ENCODE data around the gene HELZ2. TPM values are rescaled to one million over a fixed set of nuclear protein-coding genes. Genes with fewer than 3 reads are reported as not detected.

Gene HELZ2
- total RNA-seq, 1 donor from 2014 or later = 3.7 TPM

DNA sequence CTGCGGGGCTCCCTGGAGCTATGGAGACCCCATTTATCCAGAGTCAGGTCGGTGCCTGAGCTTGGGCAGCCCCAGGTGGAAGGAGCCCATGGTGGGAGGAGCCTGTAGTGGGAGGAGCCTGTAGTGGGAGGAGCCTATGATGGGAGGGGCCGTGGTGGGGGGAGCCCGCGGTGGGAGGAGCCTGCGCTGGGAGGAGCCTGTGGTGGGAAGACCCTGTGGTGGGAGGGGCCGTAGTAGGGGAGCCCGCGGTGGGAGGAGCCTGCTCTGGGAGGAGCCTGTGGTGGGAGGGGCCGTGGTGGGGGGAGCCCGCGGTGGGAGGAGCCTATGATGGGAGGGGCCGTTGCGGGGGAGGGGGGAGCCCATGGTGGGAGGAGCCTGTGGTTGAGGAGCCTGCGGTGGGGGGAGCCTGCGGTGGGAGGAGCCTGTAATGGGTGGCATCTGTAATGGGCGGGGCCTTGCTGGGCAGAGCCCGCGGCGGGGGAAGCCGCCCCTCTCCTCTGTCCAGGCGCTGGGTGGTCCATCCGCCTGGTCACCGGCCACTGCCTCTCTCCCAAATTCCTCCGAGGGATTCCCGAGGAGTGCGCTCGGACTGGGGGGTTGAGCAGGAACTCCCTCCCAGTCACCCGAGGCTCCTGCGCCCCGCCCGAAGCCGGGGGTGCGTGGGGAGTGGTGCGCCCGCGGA, 20.6 kb downstream of the HELZ2 start:
- FAIRE-seq = no peak
- peak in 1 of 2 donors; percentile 75 for DNase-seq (ENCODE audit: low spot score in 2 of 2)

DNA sequence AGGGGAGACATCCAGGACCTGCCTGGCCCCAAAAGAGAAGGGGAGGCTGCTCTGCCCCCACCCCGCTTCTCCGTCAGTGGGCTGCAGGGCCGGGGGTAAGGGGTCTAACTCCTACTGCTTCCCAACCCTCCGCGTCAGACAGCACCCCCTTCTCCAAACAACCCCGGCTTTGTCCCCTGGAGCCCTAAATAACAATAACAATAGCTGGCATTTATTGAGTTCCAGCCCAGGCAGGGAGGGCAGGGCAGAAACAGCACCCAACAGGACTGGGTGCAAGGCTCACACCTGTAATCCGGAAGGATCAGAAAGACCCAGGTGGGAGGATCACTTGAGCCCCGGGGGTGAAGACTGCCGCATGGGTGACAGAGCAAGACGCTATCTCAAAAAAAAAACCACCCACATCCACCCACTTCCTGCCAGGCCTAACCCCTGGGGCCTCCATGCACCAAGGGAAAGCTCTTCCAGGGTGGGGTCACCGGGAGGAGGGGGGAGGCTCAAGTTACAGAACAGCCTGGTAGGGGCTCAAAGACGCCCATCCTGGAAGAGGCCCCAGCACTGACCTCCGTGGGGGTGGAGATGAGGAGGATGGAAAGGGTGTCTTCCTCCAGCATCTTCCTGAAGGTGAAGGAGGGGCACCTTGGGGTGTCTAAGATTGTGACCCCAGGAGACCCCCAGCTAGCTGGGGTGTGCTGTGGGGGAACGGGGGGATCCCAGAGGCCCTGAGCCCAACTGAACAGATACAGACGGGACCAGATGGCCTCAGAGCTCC, 21.4 kb downstream of the HELZ2 start:
- no peak for DNase-seq (ENCODE audit: low spot score in 2 of 2)
- FAIRE-seq = no peak

DNA sequence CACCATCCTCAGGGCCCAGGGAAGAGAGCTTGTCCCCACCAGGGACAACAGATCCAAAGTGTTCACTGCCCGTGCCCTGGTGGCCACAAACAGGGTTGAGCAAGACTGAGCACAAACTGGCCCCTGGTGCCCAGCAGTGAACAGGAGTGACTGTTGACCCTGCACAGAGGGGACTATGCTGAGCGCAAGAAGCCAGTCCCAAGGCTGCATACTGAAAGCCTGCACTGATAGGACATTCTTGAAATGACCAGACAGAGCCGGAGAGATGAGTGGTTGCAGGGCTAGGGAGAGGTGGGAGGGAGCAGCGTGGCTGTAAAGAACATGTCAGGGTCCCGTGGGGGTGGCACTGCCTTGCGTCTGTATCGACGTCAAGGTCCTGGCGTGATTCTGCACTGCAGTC, 23.0 kb downstream of the HELZ2 start:
- FAIRE-seq = no peak
- no peak for DNase-seq (ENCODE audit: low spot score in 2 of 2)

DNA sequence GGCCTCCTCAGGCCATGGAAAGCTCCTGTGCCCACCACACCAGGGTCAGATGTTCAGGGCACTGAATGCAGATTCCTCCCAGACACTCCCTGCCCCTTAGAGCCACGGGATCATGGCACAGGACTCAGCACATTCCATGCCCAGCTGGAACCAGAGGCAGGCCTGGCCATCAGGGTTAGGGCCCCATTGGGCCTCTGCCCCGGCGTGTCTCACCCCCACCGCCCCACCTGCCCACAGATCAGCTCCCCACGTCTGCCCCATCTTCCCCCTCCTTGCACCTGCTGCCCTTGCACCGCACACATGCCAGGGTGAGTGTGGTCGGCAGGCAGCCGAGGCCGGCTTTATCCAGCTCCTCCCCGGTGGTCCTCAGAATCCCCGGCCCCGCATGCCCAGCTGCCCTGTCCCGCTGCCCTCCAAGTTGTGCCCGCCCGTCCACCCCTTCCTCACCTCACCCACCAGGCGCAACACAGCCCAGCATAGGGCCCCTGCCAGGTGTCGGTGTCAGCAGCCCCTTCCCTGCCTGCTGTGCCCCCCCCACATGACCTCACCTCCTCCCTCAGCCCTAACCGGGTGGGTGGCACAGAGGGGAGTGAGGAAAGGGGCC, 24.3 kb downstream of the HELZ2 start:
- FAIRE-seq = no peak
- DNase-seq (ENCODE audit: low spot score in 2 of 2) = no peak

DNA sequence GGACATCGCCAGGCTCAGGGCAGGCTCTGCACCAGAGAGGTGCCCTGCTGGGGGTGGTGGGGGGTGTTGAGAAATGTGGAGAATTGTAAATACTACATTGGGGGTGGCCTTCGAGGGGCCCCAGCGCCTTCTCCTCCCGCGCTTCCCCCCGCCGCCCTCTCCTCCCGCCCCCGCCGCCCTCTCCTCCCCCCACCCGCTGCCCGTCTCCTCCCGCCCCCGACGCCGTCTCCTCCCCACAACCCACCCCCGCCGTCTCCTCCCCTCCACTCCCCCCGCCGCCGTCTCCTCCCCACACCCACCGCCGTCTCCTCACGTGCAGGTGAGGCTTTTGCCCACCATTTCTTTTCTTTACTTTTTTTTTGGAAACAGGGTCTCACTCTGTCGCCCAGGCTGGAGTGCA, 25.0 kb downstream of the HELZ2 start:
- DNase-seq (ENCODE audit: low spot score in 2 of 2) = no peak

DNA sequence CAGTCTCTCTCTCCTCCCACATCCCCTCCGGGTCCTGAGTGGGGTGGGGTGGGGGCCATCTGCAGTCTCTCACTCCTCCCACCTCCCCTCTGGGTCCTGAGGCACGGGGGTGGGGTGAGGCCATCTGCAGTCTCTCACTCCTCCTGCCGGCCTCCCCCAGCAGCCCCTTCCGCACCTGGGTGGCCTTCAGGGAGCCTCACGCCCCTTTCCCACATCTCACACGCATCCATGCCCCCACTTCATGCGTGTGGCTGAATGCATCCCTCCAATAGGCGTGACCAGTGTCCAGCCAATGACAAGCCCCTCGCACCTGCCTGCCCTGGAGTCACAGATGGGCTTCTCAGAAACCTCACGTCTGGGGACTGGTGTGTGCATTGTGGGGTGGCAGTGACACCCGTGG, 25.5 kb downstream of the HELZ2 start:
- DNase-seq (ENCODE audit: low spot score in 2 of 2) (no peak), FAIRE-seq (no peak)

More for the DNA sequence above, 25.0 kb downstream of the HELZ2 start:
- no peak for FAIRE-seq

DNA sequence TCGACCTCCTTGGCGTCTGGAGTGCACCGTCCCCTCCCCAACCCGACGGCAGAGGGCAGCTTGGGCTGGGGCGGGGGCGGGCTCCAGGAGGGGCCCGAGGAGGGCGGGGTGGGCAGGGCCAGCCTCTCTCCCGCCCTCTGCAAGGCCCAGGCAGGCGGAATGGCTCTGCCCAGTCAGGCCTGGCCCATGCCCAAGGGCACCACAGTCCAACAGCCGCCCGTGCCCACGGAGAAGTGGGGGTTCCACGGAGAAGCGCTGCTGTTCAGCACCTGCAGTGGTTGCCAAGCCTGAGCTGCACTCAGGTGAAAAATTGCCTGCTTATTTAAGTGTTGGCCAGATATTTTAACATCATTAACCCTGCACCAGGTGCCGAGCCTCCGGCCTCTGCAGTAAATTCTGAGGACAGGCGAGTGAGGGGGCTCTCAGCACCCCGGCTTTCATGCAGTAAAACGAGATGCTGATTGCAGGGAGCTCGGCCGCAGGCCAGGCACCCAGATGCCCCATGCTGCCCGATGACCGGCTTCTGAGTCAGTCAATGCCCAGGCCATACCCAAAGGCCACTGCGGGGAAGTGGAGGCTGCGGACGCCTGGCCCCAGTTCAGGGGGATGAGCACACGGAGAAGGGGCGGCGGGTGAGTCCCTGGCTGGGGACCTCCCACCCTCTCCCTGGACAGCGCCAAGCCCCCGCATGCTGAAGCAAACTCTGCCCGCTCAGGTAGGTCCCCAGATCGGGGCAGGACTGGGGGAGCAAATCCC, 26.1 kb downstream of the HELZ2 start, which contains the start of gene SRMS:
SRMS (minus strand) TSS at position 25 of the 756 bp plus-strand sequence. CDS start 286 bp downstream, outside the sequence.
- FAIRE-seq (no peak), DNase-seq (ENCODE audit: low spot score in 2 of 2) (no peak)

DNA sequence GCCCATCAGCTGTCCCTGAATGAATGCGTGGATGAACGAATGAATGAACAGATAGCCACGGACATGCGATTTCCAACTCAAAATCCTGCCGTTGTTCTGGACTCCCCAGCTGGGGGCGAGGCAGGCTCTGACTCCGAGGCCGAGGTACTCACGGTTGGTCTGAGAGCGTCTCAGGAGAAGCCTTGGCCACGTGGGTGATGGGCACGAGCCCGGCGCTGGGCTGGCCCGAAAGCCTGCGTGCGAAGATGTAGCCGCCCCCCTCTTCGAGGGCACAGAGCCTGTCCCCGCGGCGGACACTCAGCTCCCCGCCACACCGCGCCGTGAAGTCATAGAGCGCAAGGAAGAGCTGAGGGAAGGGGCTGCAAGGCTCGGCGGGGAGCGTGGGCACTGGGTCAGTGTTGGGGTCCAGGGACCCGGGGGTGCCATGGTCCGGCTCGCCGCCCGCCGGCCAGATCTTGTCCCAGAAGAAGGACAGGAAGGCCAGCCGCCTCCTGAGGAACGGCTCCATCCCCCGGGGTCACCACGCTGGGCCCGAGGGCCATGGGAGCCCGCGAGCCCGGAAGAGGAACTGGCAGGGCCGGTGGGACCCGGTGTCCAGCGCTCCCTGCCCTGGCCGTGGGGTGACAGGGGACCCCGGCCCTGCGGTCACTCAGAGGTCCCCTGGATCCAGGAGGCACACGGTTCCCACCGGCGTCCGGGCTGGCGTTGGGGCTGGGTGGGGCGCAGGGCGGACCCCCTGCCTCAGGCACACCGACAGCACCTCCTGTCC, 26.9 kb downstream of the HELZ2 start:
- no peak for FAIRE-seq
- DNase-seq (ENCODE audit: low spot score in 2 of 2) = no peak

DNA sequence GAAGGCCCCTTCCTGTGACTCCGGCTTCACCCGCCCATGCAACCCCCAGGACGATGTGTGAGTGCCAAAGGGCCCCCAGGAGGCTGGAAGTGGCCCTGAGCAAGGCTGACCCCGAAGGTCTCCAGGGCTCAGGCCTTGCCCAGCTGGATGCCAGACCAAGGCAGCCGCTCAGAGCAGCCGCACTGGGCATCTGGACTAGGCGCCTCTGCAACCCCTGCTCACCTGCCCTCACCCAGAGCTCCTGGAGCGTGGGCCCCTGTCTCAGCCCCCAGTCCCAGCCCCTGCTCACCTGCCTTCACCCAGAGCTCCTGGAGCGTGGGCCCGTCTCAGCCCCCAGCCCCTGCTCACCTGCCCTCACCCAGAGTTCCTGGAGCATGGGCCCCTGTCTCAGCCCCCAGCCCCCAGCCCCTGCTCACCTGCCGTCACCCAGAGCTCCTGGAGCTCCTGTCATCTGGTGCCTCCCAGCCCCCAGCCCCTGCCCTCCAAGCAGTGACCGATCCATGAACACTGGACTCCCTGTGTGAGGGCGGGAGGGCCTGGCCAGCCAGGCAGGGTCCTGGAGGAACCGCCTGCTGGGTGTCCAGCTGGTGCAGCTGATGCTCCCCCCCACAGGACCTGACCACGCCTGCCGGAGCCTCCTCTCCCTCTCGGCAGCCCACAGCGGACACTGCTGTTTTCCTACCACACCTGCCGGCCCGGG, 27.6 kb downstream of the HELZ2 start:
- FAIRE-seq = no peak
- DNase-seq (ENCODE audit: low spot score in 2 of 2) = no peak

DNA sequence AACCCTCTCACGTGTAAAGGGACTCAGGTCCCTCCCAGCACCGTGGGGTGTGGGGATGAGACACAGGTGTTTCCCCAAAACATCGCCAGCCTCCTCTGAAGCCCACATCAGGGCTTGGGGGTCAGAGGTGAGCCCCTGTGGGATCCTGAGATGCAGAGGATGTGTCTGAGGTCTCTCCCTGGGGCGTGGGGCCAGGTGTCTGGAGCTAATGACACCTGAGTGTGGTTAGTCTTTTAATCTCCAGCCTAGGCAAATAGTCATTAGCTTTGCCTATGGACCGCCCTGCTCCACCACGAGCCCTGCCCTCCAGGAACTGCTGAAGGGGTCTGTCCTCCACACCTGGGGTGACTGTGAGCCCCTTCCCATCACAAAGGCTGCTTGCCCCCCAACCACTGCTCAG, 28.2 kb downstream of the HELZ2 start:
- FAIRE-seq = no peak
- DNase-seq (ENCODE audit: low spot score in 2 of 2) = no peak

DNA sequence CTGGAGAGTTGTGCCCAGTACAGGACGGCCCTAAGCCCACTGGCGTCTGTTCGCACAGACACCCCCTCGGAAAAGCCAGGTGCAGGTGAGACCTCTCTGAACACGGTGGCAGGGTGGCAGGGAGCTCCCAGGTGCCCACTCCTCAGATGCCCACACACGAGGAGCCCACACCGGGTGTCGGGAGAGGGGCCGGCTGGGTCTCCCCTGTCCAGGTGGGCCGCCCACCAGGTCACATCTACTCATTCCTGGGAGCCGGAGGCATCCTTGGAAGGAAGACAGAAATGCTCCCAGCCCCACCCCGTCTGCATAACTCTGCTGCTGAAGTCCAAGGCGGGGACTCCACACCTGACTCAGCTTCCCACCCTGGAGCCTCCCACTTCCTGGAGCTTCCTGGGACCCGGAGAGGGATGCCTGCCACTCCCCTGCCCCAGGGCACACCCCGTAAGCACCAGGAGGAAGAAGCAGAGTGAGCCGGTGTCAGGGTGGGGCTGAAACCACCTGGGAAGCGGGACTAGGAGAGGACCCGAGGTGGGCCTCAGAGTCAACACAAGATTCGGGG, 29.0 kb downstream of the HELZ2 start:
- DNase-seq (ENCODE audit: low spot score in 2 of 2) (no peak), FAIRE-seq (no peak)

DNA sequence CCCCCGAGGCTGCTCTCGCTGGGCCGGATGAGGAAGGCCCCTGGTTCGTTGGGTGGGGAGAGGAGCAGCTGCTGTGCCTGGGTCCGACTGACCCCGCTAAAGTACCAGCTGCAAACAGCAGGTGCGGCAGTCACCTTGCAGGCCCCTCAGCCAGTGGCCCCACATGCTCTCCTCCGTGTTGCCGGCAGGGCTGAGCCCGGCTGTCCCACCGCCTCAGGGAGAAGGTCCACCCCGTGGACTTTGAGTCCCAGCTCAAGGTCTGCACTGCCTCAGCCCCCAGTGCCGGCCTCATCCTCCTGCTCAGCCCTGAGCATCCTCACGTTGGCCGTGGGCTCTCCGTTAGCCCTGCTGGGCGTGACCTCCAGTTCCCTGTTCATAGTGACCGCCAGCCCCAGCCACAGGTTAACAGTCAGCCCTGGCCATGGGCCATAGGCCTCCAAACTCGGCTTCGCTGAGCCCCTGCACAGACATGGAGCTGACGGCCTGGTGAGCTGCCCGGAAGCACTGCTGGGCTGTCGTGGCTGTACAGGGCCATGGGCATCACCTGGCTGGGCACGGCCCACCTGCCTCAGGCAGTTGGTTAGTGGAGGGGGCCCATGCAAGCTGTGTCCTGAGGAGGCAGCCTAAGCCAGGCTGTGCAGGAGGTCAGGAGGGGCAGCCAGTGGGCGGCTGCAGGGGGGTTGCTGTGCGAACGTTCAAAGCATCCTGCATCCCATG, 29.6 kb downstream of the HELZ2 start:
- DNase-seq (ENCODE audit: low spot score in 2 of 2) (no peak), FAIRE-seq (no peak)

DNA sequence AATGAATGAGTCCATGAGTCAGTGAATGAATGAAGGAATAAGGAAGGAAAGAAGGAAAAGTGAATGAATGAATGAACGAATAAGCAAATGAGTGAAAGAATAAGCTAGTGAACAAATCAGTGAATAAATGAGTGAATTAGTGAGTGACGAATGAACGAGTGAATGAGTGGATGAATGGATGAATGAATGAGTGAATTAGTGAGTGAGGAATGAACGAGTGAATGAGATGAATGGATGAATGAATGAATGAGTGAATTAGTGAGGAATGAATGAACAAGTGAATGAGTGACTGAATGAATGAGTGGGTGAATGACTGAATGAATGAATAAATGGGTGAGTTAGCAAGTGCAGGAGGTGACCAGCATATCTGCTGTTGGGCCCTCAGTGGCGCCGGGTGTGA, 30.3 kb downstream of the HELZ2 start:
- DNase-seq (ENCODE audit: low spot score in 2 of 2) (no peak), FAIRE-seq (no peak)

DNA sequence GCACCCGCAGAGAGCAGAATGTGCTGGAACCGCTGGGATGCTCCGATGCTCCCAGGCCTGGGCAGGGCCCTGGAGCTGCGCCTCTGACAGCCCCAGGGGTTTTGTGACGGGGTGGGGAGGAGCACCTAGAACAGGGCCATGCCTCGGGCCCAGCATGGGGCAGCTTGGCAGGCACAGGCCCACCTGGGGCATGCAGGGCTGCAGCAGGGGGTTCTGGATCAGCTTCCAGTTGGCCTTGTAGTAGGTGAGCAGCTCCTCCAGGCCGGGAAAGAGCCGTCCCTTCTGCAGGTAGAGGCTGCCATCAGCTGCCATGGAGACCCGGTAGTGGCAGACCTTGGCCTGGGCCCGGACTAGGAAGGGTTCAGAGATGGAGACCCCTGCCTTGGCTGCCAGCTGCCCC, 30.9 kb downstream of the HELZ2 start:
- FAIRE-seq (no peak), DNase-seq (ENCODE audit: low spot score in 2 of 2) (no peak)

DNA sequence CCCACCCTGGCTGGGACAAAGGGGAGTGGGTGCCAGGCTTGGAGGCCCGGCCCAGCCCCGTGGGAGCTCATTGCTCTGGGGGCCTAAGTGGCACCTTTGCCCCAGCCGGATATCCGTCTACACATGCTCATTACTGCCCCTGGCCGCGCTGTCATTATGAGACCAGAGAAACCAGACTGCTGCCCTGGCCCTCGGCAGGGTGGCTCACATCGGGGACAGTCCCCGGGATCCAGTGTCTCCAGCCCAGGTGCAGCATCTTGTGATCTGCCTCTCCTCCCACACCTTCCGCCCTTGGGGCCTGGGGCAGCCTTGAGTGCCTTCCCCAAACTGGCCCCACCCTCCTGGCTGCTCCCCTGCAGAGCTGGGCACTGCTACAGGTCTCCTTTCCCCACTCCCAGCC, 31.3 kb downstream of the HELZ2 start:
- DNase-seq (ENCODE audit: low spot score in 2 of 2) (no peak), FAIRE-seq (no peak)

DNA sequence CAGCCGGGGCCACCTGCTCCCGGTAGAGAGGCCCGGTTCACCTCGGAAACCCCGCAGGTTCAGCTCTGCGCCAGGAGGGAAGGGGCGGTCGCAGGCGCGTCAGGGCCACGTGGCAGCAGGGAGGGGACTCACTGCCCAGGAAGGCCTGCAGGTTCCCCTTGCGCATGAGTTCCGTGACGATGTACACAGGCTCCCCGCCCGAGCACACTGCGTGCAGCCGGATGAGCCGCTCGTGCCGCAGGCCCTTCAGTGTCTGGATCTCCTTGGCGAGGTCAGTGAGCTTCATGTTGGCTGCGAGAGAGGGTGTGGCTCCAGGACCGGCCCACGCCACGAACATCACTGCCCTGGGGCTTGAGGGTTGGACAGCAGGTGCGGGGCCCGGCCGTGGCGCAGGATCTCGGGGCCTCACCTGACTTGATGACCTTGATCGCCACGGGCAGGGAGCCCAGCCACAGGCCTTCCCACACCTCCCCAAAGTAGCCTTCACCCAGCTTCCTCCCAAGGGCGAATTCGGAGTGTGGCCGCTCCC, 31.9 kb downstream of the HELZ2 start:
- FAIRE-seq (no peak), DNase-seq (ENCODE audit: low spot score in 2 of 2) (no peak)

DNA sequence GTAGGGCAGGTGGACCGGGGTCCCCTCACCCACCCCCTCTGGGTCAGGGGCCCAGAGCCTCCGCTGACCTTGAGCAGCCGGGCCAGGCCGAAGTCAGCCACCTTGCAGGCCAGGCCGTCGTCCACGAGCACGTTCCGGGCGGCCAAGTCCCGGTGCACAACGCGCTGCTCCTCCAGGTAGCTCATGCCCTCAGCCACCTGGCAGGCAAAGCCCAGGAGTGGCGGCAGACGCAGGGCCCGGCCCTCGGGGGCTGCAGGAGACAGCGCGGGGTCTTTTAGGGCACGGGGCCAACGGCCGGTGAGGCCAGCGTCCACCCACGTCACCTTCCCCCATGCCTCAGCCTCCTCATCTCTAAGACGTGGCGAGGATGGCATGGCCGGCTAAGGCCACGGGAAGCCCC, 32.7 kb downstream of the HELZ2 start:
- no peak for FAIRE-seq
- no peak for DNase-seq (ENCODE audit: low spot score in 2 of 2)

DNA sequence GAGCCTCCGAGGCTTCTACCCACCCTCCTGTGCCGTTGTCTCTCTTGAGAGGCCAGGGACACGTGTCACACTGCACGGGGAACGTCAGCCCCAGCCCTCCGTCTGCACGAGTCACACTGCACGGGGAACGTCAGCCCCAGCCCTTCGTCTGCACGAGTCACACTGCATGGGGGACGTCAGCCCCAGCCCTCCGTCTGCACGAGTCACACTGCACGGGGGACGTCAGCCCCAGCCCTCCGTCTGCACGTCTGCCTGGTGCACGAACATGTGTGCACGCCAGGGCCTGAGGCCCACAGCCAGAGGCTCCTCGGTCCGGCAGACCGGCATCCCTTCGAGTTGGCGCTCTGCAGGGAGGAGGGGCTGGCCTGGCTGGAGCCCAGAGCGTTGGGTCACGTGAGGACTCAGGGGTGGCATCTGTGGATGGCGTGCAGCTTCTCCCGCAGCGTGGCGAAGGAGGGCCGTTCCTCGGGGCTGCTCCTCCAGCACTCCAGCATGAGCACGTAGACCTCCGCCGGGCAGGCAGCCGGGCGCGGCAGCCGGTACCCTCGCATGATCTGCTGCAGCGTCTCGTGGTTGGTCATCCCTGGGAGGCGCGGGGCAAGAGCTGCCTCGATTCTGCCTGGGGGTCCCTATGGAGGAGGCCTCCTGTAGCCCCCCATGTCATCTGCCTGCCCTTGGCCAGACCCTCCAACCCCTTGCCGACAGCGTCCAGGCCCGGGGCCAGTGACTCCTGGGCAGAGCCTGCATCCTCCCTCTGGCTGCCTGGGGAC, 33.4 kb downstream of the HELZ2 start:
- no peak for FAIRE-seq
- DNase-seq (ENCODE audit: low spot score in 2 of 2) = peak; percentile 73 to 79

Data from frontal cortex (tissue), 4 donors.